ENCODE results near the gene ERLIN1.

The ERLIN1 gene

DNA sequence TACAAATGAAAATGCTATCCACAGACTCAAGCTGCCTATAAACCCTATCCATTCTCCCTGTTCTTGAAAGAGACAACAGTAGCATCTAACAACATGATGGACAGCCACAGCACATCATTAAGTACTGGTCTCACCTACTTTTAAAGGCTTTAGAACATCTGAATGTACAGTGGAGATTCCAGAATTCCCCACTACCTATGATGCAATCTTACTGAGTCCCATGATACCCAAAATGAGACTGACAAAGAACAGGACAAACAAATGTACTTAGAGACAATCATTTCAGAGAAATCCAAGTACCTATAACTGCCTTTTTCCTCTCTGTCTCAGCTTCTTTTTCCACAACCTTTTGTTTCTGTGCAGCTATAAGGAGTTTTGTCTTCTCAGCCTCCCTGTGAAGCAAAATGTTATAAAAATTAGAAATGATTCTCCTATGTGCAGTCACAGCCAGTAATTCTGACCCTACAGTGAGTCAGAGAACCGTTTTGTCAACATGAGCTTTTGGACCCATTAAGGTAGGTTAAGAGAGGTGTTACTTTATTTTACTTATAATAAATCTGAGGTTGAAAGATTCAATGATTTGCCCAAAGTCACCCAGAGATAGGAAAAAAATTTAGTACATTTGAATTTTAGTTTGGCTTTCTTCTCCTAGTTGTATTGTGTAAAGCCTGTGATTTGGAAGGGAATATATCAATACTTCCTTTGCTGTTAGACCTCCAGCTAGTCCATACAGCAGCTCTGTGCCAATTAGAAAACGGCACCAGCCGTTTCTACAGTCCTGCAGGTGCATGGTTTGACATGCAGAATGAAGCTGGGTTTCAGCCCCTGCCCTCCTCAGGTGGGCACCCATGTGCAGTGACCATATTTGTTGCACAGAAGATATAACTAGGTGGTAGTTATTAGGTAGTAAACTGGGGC is 21.9 kb downstream of the ERLIN1 start:
- Histone ChIP-seq H3K4me3 (ENCODE audit: low read depth, low read length) (no peak overlapping the region), H3K4me1 (ENCODE audit: control insufficient read depth, insufficient read depth, low read length) (peaks cover 5% of the 10 kb centered on the region), H3K9me3 (ENCODE audit: control insufficient read depth, insufficient read depth, low read depth, low read length) (no peaks in the 10 kb centered on the region), H3K36me3 (ENCODE audit: control insufficient read depth in 2 of 2, insufficient read depth in 1 of 2, low read length in 2 of 2) (peaks cover 25 to 40% of the 10 kb centered on the region in 2 experiments), H3K27ac (ENCODE audit: extremely low read depth, low read depth, low read length) (no peak overlapping the region)
- TF ChIP-seq ZNF394 (tag by site-specific recombination; IDR thresholded peaks at IDR 0.05; ENCODE audit: borderline replicate concordance) (no peak), ZBTB21 (tag by site-specific recombination; IDR thresholded peaks at IDR 0.05) (no peak), ZNF660 (tag by site-specific recombination; IDR thresholded peaks at IDR 0.05) (no peak), SCRT1 (tag by site-specific recombination; IDR thresholded peaks at IDR 0.05; ENCODE audit: borderline replicate concordance) (no peak)
- CTCF ChIA-PET: interaction anchor here (0.7 to 1.3 kb wide), 2 partner anchors 35 to 318 kb away, joined by 3 to 4 read pairs; no protein-coding TSS in a partner anchor
- POLR2A ChIA-PET: interaction anchor here (0.5 to 0.6 kb wide), 2 partner anchors 35 to 364 kb away, joined by 3 to 4 read pairs; no protein-coding TSS in a partner anchor

- ChIA-PET CTCF (interaction anchor here (0.7 to 1.3 kb wide), 4 partner anchors 27 to 317 kb away, joined by 3 to 5 read pairs (median 3); no protein-coding TSS in a partner anchor), POLR2A (no interaction called here)
- TF ChIP-seq HOXD13 (CRISPR knock-in tag; IDR thresholded peaks at IDR 0.05; ENCODE audit: borderline replicate concordance) (no peak), SCRT2 (tag by site-specific recombination; IDR thresholded peaks at IDR 0.05) (peak; percentile 1; the same call in 1 of the 2 replicates), GLIS2 (tag by site-specific recombination; IDR thresholded peaks at IDR 0.05) (no peak)
- no peak overlapping the region for H3K27ac ChIP-seq (ENCODE audit: extremely low read depth, low read depth, low read length)
- H3K9me3 ChIP-seq (ENCODE audit: control insufficient read depth, insufficient read depth, low read depth, low read length): no peaks in the 10 kb centered on the region
- H3K4me1 ChIP-seq (ENCODE audit: control insufficient read depth, insufficient read depth, low read length): no peaks in the 10 kb centered on the region
- no peak overlapping the region for H3K4me3 ChIP-seq (ENCODE audit: low read depth, low read length)
- peaks cover 25 to 39% of the 10 kb centered on the region in 2 experiments for H3K36me3 ChIP-seq (ENCODE audit: control insufficient read depth in 2 of 2, insufficient read depth in 1 of 2, low read length in 2 of 2)
Measured at GRCh38 chr10:100162696-100163095, 23.1 kb downstream of the ERLIN1 start.

DNA sequence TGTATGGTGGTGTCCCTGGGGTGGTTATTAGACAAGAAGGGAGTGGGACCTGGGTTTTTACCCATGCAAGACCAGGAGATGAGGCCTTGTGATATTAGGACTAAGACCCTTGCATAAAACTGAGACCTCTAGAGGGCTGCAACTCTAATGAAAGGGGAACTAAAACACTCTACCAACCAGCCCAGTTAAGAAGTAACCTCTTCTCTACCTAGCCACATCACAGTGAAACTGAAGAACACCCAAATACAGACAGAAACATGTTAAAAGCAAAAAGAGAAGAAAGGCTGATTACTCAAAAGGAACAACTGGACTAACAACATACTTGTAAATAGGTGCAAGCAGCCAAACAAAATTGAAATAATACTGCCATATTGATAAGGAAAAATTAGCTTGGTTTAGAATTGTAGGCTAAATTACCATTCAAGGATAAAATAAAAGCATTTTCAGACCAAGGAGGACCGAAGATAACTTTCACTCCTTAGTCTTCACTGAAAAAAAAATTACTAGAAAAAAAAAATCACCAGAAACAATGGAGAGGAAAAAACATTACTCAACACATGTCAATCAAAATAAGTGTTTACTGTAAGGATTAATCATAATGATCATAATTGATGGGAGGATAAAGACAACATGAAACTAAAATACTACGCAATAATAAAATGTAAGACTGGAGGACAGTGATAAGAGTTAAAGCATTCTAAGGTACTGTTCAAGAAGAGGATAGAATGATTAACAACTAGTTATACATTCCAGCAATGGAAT is 27.6 kb downstream of the ERLIN1 start:
- no peaks in the 10 kb centered on the region for H3K9me3 ChIP-seq (ENCODE audit: control insufficient read depth, insufficient read depth, low read depth, low read length)
- ChIA-PET POLR2A (no interaction called here), CTCF (no interaction called here)
- no peak overlapping the region for H3K4me3 ChIP-seq (ENCODE audit: low read depth, low read length)
- no peaks in the 10 kb centered on the region for H3K4me1 ChIP-seq (ENCODE audit: control insufficient read depth, insufficient read depth, low read length)
- no peak overlapping the region for H3K27ac ChIP-seq (ENCODE audit: extremely low read depth, low read depth, low read length)
- peaks cover 38 to 45% of the 10 kb centered on the region in 2 experiments for H3K36me3 ChIP-seq (ENCODE audit: control insufficient read depth in 2 of 2, insufficient read depth in 1 of 2, low read length in 2 of 2)
- TF ChIP-seq ZSCAN30 (tag by site-specific recombination; IDR thresholded peaks at IDR 0.05) (no peak), KLF9 (tag by site-specific recombination; IDR thresholded peaks at IDR 0.05; ENCODE audit: low read depth) (no peak), ZNF621 (tag by site-specific recombination; IDR thresholded peaks at IDR 0.05) (no peak), PRDM2 (tag by site-specific recombination; IDR thresholded peaks at IDR 0.05; ENCODE audit: borderline replicate concordance) (no peak)
- TF ChIP-seq, protein P1, sequence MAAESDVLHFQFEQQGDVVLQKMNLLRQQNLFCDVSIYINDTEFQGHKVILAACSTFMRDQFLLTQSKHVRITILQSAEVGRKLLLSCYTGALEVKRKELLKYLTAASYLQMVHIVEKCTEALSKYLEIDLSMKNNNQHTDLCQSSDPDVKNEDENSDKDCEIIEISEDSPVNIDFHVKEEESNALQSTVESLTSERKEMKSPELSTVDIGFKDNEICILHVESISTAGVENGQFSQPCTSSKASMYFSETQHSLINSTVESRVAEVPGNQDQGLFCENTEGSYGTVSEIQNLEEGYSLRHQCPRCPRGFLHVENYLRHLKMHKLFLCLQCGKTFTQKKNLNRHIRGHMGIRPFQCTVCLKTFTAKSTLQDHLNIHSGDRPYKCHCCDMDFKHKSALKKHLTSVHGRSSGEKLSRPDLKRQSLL (tag by site-specific recombination; IDR thresholded peaks at IDR 0.05): no peak
- TF ChIP-seq, protein P2, sequence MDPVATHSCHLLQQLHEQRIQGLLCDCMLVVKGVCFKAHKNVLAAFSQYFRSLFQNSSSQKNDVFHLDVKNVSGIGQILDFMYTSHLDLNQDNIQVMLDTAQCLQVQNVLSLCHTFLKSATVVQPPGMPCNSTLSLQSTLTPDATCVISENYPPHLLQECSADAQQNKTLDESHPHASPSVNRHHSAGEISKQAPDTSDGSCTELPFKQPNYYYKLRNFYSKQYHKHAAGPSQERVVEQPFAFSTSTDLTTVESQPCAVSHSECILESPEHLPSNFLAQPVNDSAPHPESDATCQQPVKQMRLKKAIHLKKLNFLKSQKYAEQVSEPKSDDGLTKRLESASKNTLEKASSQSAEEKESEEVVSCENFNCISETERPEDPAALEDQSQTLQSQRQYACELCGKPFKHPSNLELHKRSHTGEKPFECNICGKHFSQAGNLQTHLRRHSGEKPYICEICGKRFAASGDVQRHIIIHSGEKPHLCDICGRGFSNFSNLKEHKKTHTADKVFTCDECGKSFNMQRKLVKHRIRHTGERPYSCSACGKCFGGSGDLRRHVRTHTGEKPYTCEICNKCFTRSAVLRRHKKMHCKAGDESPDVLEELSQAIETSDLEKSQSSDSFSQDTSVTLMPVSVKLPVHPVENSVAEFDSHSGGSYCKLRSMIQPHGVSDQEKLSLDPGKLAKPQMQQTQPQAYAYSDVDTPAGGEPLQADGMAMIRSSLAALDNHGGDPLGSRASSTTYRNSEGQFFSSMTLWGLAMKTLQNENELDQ (tag by site-specific recombination; IDR thresholded peaks at IDR 0.05; ENCODE audit: low read depth): no peak

Data from HEK293 (cell line).